HL-60 (cell line): ENCODE results near the gene PTPRG.

Source experiments
- POLR2AphosphoS5 ChIP-seq: IDR thresholded peaks from 2 replicates; pipeline ENCODE4 v1.6.1; 2012; ENCODE audit warnings: low read depth
- TF ChIP-seq, protein P1 (sequence below): IDR thresholded peaks from one replicate; pipeline ENCODE4 v1.5.1; 2011; ENCODE audit warnings: low read length, control low read depth, inconsistent platforms; ENCODE audit not compliant: insufficient read depth
- TF ChIP-seq, protein P2 (sequence below): IDR thresholded peaks from 2 replicates; pipeline ENCODE4 v1.6.1; 2012; ENCODE audit warnings: low read depth; ENCODE audit not compliant: insufficient replicate concordance

DNA sequence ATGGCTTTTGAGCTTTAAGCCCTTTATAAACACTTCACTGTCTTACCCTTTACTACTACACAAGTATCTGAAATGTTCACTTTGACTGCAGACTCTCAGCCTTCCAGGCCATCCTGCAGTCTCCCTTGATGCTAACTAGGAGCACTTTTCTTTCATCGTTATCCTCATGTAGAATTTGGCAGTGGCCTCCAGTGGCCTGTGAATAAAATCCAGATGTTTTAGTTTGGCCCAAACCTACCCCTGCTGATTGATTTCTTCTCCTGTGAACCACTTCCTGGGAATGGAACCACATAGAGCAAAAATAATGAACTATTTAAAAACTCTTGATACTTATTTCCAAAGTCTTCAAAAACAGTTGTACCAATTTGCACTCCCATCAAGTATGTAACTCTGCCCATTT lies 540.1 kb downstream of the PTPRG start:
- TF ChIP-seq, protein P1, sequence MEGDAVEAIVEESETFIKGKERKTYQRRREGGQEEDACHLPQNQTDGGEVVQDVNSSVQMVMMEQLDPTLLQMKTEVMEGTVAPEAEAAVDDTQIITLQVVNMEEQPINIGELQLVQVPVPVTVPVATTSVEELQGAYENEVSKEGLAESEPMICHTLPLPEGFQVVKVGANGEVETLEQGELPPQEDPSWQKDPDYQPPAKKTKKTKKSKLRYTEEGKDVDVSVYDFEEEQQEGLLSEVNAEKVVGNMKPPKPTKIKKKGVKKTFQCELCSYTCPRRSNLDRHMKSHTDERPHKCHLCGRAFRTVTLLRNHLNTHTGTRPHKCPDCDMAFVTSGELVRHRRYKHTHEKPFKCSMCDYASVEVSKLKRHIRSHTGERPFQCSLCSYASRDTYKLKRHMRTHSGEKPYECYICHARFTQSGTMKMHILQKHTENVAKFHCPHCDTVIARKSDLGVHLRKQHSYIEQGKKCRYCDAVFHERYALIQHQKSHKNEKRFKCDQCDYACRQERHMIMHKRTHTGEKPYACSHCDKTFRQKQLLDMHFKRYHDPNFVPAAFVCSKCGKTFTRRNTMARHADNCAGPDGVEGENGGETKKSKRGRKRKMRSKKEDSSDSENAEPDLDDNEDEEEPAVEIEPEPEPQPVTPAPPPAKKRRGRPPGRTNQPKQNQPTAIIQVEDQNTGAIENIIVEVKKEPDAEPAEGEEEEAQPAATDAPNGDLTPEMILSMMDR: no peak
- no peak for TF ChIP-seq POLR2AphosphoS5
- TF ChIP-seq, protein P2, sequence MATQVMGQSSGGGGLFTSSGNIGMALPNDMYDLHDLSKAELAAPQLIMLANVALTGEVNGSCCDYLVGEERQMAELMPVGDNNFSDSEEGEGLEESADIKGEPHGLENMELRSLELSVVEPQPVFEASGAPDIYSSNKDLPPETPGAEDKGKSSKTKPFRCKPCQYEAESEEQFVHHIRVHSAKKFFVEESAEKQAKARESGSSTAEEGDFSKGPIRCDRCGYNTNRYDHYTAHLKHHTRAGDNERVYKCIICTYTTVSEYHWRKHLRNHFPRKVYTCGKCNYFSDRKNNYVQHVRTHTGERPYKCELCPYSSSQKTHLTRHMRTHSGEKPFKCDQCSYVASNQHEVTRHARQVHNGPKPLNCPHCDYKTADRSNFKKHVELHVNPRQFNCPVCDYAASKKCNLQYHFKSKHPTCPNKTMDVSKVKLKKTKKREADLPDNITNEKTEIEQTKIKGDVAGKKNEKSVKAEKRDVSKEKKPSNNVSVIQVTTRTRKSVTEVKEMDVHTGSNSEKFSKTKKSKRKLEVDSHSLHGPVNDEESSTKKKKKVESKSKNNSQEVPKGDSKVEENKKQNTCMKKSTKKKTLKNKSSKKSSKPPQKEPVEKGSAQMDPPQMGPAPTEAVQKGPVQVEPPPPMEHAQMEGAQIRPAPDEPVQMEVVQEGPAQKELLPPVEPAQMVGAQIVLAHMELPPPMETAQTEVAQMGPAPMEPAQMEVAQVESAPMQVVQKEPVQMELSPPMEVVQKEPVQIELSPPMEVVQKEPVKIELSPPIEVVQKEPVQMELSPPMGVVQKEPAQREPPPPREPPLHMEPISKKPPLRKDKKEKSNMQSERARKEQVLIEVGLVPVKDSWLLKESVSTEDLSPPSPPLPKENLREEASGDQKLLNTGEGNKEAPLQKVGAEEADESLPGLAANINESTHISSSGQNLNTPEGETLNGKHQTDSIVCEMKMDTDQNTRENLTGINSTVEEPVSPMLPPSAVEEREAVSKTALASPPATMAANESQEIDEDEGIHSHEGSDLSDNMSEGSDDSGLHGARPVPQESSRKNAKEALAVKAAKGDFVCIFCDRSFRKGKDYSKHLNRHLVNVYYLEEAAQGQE: no peak
